Measurements from ENCODE around the gene NEDD1. TPM values are rescaled to one million over a fixed set of nuclear protein-coding genes. Genes with fewer than 3 reads are reported as not detected.

The NEDD1 gene, protein sequence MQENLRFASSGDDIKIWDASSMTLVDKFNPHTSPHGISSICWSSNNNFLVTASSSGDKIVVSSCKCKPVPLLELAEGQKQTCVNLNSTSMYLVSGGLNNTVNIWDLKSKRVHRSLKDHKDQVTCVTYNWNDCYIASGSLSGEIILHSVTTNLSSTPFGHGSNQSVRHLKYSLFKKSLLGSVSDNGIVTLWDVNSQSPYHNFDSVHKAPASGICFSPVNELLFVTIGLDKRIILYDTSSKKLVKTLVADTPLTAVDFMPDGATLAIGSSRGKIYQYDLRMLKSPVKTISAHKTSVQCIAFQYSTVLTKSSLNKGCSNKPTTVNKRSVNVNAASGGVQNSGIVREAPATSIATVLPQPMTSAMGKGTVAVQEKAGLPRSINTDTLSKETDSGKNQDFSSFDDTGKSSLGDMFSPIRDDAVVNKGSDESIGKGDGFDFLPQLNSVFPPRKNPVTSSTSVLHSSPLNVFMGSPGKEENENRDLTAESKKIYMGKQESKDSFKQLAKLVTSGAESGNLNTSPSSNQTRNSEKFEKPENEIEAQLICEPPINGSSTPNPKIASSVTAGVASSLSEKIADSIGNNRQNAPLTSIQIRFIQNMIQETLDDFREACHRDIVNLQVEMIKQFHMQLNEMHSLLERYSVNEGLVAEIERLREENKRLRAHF
- polyA plus RNA-seq (2013, experiment 1 of 2), result 11.6 TPM
- 11.6 TPM for polyA plus RNA-seq (2013, experiment 2 of 2)

DNA sequence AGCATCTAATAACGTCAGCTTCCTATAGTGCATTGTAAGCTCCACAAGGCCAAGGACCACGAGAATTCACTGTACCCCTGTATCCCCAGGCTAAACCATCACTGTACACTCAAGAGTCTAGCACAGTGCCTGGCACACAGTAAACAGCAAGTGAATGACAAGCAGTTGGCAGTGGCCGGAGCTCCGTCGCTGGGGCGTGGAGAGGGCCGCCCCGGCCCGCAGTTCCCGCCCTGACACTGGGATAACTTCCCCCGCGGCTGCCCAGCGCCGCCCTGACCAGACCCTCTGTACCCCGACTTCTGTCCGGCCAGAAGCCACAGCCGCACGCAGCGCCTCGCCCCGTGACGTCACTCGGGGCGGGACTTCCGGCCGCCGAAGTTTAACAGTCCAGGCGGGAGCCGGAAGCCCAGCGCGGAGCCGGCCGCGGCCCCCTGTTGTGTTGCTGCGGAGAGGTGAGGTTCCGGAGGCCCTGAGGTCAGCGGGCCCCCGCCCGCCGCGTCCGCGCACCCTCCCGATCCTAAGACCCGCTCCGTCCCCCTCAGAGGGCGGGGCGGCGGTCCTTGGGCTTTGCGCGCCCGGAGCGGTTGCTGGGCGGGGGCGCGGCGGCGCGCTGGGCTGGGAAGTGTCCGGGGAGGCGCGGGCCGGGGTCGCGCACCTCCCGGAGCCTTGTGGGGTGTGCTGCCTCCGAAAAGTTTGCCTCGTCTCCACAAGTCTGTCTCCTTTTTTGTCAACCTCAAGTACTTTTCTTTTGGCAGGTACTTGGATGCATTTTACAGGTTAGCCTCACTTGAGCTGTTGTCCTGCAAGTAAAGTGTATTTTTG lies at the start of gene NEDD1:
Gene NEDD1, plus strand, starts transcription at position 409 of the 822 bp plus-strand sequence. CDS start 2,503 bp downstream, outside the sequence.
- Histone ChIP-seq H2AFZ (ENCODE audit: low read depth, low read length) (peak within 1 kb of the TSS; percentile 74), H4K8ac (ENCODE audit: low read length) (peak within 1 kb of the TSS; percentile 99), H3K23ac (ENCODE audit: low read length in 2 of 2) (no peak within 1 kb of the TSS), H3K4me3 (ENCODE audit: insufficient read depth in 1 of 2, low read depth in 1 of 2, low read length in 2 of 2) (peak within 1 kb of the TSS; percentile 81 to 99), H3K27me3 (ENCODE audit: control insufficient read depth in 1 of 2, insufficient read depth in 1 of 2, low read length in 2 of 2) (no peaks in the 10 kb centered on the region), H3K18ac (ENCODE audit: low read depth in 1 of 2, low read length in 2 of 2) (peak within 1 kb of the TSS; percentile 59 to 77), H4K91ac (ENCODE audit: low read length) (peak within 1 kb of the TSS; percentile 91), H3K14ac (ENCODE audit: low read length in 2 of 2) (no peak within 1 kb of the TSS), H3K9me3 (ENCODE audit: control insufficient read depth, low read length) (no peaks in the 10 kb centered on the region), H3K4ac (ENCODE audit: low read depth in 1 of 2, low read length in 2 of 2) (peak within 1 kb of the TSS; percentile 57 to 80), H2AK5ac (ENCODE audit: low read length, severe bottlenecking) (no peak within 1 kb of the TSS), H2BK5ac (ENCODE audit: low read depth, low read length, poor library complexity, severe bottlenecking) (no peak within 1 kb of the TSS), H3K9ac (ENCODE audit: low read length) (peak within 1 kb of the TSS; percentile 95), H3K79me1 (replicated peaks; ENCODE audit: low read length, poor library complexity, severe bottlenecking) (peaks cover 5% of the 10 kb centered on the region), H3K36me3 (ENCODE audit: control insufficient read depth in 1 of 2, insufficient read depth in 2 of 2, low read depth in 1 of 2, low read length in 2 of 2) (no peaks in the 10 kb centered on the region), H3K4me1 (ENCODE audit: control insufficient read depth, insufficient read depth, low read depth, low read length) (no peaks in the 10 kb centered on the region), H2BK12ac (ENCODE audit: low read length in 2 of 2) (no peak within 1 kb of the TSS), H2BK15ac (ENCODE audit: low read depth, poor library complexity, severe bottlenecking) (peak within 1 kb of the TSS; percentile 60), H2BK120ac (ENCODE audit: low read depth, low read length) (no peak within 1 kb of the TSS), H3K27ac (ENCODE audit: low read length, poor library complexity, severe bottlenecking) (no peak within 1 kb of the TSS), H3K4me2 (ENCODE audit: low read length, poor library complexity, severe bottlenecking) (peak within 1 kb of the TSS; percentile 48)
- 2% methylated on average over 68 of the region's 68 CpGs for WGBS
- DNase-seq, result peak; percentile 81

DNA sequence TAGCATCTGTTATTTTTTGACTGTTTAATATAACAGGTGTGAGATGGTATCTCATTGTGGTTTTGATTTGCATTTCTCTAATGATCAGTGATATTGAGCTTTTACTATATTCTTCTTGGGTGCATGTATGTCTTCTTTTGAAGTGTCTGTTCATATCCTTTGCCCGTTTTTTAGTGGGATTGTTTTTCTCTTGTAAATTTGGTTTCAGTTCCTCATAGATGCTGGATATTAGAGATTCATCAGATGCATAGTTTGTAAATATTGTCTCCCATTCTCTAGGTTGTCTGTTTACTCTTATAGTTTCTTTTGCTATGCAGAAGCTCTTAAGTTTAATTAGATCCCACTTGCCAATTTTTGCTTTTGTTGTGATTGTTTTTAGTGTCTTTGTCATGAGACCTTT lies 48.9 kb upstream of the NEDD1 start:
- Histone ChIP-seq H3K18ac (ENCODE audit: low read depth in 1 of 2, low read length in 2 of 2) (no peak overlapping the region), H3K4me1 (ENCODE audit: control insufficient read depth, insufficient read depth, low read depth, low read length) (no peaks in the 10 kb centered on the region), H4K91ac (ENCODE audit: low read length) (no peak overlapping the region), H2BK5ac (ENCODE audit: low read depth, low read length, poor library complexity, severe bottlenecking) (no peak overlapping the region), H3K9ac (ENCODE audit: low read length) (no peak overlapping the region), H3K36me3 (ENCODE audit: control insufficient read depth in 1 of 2, insufficient read depth in 2 of 2, low read depth in 1 of 2, low read length in 2 of 2) (no peaks in the 10 kb centered on the region), H3K27ac (ENCODE audit: low read length, poor library complexity, severe bottlenecking) (no peak overlapping the region), H2AK5ac (ENCODE audit: low read length, severe bottlenecking) (no peak overlapping the region), H3K4ac (ENCODE audit: low read depth in 1 of 2, low read length in 2 of 2) (no peak overlapping the region), H3K4me2 (ENCODE audit: low read length, poor library complexity, severe bottlenecking) (no peak overlapping the region), H3K27me3 (ENCODE audit: control insufficient read depth in 1 of 2, insufficient read depth in 1 of 2, low read length in 2 of 2) (no peaks in the 10 kb centered on the region), H3K4me3 (ENCODE audit: insufficient read depth in 1 of 2, low read depth in 1 of 2, low read length in 2 of 2) (no peak overlapping the region), H3K23ac (ENCODE audit: low read length in 2 of 2) (no peak overlapping the region), H2BK15ac (ENCODE audit: low read depth, poor library complexity, severe bottlenecking) (no peak overlapping the region), H3K9me3 (ENCODE audit: control insufficient read depth, low read length) (no peaks in the 10 kb centered on the region), H4K8ac (ENCODE audit: low read length) (no peak overlapping the region), H2AFZ (ENCODE audit: low read depth, low read length) (no peak overlapping the region), H2BK12ac (ENCODE audit: low read length in 2 of 2) (no peak overlapping the region), H2BK120ac (ENCODE audit: low read depth, low read length) (no peak overlapping the region), H3K14ac (ENCODE audit: low read length in 2 of 2) (no peak overlapping the region), H3K79me1 (replicated peaks; ENCODE audit: low read length, poor library complexity, severe bottlenecking) (no peaks in the 10 kb centered on the region)
- no peak for DNase-seq
- 79% methylated on average over 1 of the region's 1 CpG for WGBS

DNA sequence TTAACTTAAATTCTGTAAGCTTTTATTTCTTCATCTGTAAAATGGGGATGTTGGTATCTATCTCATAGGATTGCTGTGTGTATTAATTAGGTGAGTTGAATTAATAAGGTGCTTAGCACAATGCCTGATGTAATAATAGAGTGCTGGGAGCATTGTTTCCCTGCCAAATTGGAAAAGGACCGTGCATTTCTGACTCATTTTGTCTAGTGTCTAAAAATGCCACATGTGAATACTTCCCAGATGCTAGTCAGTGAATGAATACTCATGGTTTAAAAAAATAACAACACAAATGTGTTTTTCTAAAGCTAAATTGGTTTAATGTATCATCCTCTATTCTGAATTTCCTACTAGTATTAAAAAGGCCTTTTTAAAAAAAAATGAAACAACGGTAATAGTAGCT lies 45.4 kb upstream of the NEDD1 start:
- H3K9ac ChIP-seq (ENCODE audit: low read length), result no peak overlapping the region
- no peak overlapping the region for H2BK120ac ChIP-seq (ENCODE audit: low read depth, low read length)
- no peak overlapping the region for H2BK15ac ChIP-seq (ENCODE audit: low read depth, poor library complexity, severe bottlenecking)
- H3K4me1 ChIP-seq (ENCODE audit: control insufficient read depth, insufficient read depth, low read depth, low read length), result no peaks in the 10 kb centered on the region
- no peak overlapping the region for H2AK5ac ChIP-seq (ENCODE audit: low read length, severe bottlenecking)
- no peak overlapping the region for H3K23ac ChIP-seq (ENCODE audit: low read length in 2 of 2)
- no peak overlapping the region for H3K4ac ChIP-seq (ENCODE audit: low read depth in 1 of 2, low read length in 2 of 2)
- no peak for DNase-seq
- no peak overlapping the region for H2AFZ ChIP-seq (ENCODE audit: low read depth, low read length)
- H3K18ac ChIP-seq (ENCODE audit: low read depth in 1 of 2, low read length in 2 of 2), result no peak overlapping the region
- no peaks in the 10 kb centered on the region for H3K9me3 ChIP-seq (ENCODE audit: control insufficient read depth, low read length)
- H2BK12ac ChIP-seq (ENCODE audit: low read length in 2 of 2), result no peak overlapping the region
- H3K36me3 ChIP-seq (ENCODE audit: control insufficient read depth in 1 of 2, insufficient read depth in 2 of 2, low read depth in 1 of 2, low read length in 2 of 2), result no peaks in the 10 kb centered on the region
- no peak overlapping the region for H2BK5ac ChIP-seq (ENCODE audit: low read depth, low read length, poor library complexity, severe bottlenecking)
- H3K4me2 ChIP-seq (ENCODE audit: low read length, poor library complexity, severe bottlenecking), result no peak overlapping the region
- no peak overlapping the region for H4K8ac ChIP-seq (ENCODE audit: low read length)
- no peak overlapping the region for H3K14ac ChIP-seq (ENCODE audit: low read length in 2 of 2)
- no CpG with 5 or more reads among the region's 2 CpGs for WGBS
- H3K27me3 ChIP-seq (ENCODE audit: control insufficient read depth in 1 of 2, insufficient read depth in 1 of 2, low read length in 2 of 2), result no peaks in the 10 kb centered on the region
- H3K79me1 ChIP-seq (replicated peaks; ENCODE audit: low read length, poor library complexity, severe bottlenecking), result no peaks in the 10 kb centered on the region
- H3K4me3 ChIP-seq (ENCODE audit: insufficient read depth in 1 of 2, low read depth in 1 of 2, low read length in 2 of 2), result no peak overlapping the region
- H4K91ac ChIP-seq (ENCODE audit: low read length), result no peak overlapping the region
- no peak overlapping the region for H3K27ac ChIP-seq (ENCODE audit: low read length, poor library complexity, severe bottlenecking)

DNA sequence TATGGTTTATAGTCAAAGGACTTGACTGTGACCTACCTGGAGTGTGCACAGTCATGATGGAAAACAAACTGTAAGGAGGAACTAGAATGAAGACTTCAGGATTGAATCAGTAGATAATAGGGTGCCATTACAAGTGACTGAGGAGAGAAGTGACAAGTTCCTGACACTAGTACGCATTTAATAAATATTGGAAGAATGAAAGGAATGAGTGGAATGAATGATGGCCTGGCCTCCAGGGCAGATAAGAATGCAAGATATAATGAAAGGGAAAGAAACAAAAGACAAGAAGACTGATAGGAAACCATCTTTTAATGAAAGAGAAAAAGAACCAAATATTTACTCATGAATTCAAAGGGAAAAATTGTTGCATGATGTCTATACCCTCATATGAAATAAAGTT lies 44.7 kb upstream of the NEDD1 start:
- Histone ChIP-seq H3K23ac (ENCODE audit: low read length in 2 of 2) (no peak overlapping the region), H3K9me3 (ENCODE audit: control insufficient read depth, low read length) (no peaks in the 10 kb centered on the region), H2AK5ac (ENCODE audit: low read length, severe bottlenecking) (no peak overlapping the region), H3K4me2 (ENCODE audit: low read length, poor library complexity, severe bottlenecking) (no peak overlapping the region), H3K79me1 (replicated peaks; ENCODE audit: low read length, poor library complexity, severe bottlenecking) (no peaks in the 10 kb centered on the region), H3K27ac (ENCODE audit: low read length, poor library complexity, severe bottlenecking) (no peak overlapping the region), H3K36me3 (ENCODE audit: control insufficient read depth in 1 of 2, insufficient read depth in 2 of 2, low read depth in 1 of 2, low read length in 2 of 2) (no peaks in the 10 kb centered on the region), H2BK12ac (ENCODE audit: low read length in 2 of 2) (no peak overlapping the region), H2BK15ac (ENCODE audit: low read depth, poor library complexity, severe bottlenecking) (no peak overlapping the region), H4K8ac (ENCODE audit: low read length) (no peak overlapping the region), H3K4me3 (ENCODE audit: insufficient read depth in 1 of 2, low read depth in 1 of 2, low read length in 2 of 2) (no peak overlapping the region), H3K18ac (ENCODE audit: low read depth in 1 of 2, low read length in 2 of 2) (no peak overlapping the region), H3K4me1 (ENCODE audit: control insufficient read depth, insufficient read depth, low read depth, low read length) (no peaks in the 10 kb centered on the region), H3K4ac (ENCODE audit: low read depth in 1 of 2, low read length in 2 of 2) (no peak overlapping the region), H2BK5ac (ENCODE audit: low read depth, low read length, poor library complexity, severe bottlenecking) (no peak overlapping the region), H2BK120ac (ENCODE audit: low read depth, low read length) (no peak overlapping the region), H3K14ac (ENCODE audit: low read length in 2 of 2) (no peak overlapping the region), H2AFZ (ENCODE audit: low read depth, low read length) (no peak overlapping the region), H3K9ac (ENCODE audit: low read length) (no peak overlapping the region), H4K91ac (ENCODE audit: low read length) (no peak overlapping the region), H3K27me3 (ENCODE audit: control insufficient read depth in 1 of 2, insufficient read depth in 1 of 2, low read length in 2 of 2) (no peaks in the 10 kb centered on the region)
- 41% methylated on average over 1 of the region's 1 CpG for WGBS
- DNase-seq, result no peak
